ENCODE results near the gene HIF1A.
"Not testable (repeated sequence)": the region's sequence is repeated elsewhere in the genome, so short reads cannot be mapped to it uniquely, and the experiment has no call there.

Gene HIF1A

GRCh38 chr14:61708693-61709092 lies 13.4 kb downstream of the HIF1A start:
- not testable (repeated sequence) for DNase-seq (ENCODE audit: low read depth)

- DNase-seq (ENCODE audit: low read depth): no peak
These were observed 15.8 kb downstream of the HIF1A start for GRCh38 chr14:61710853-61711817.

- DNase-seq (ENCODE audit: low read depth): no peak
These were observed 16.8 kb downstream of the HIF1A start for GRCh38 chr14:61712137-61712536.

- DNase-seq (ENCODE audit: low read depth): no peak
These were observed 18.6 kb downstream of the HIF1A start for GRCh38 chr14:61713724-61714437.

- no peak for DNase-seq (ENCODE audit: low read depth)
These were observed 21.6 kb downstream of the HIF1A start for GRCh38 chr14:61716956-61717355.

- no peak for DNase-seq (ENCODE audit: low read depth)
These were observed 22.7 kb downstream of the HIF1A start for GRCh38 chr14:61718039-61718438.

GRCh38 chr14:61719344-61720293 lies 24.3 kb downstream of the HIF1A start:
- no peak for DNase-seq (ENCODE audit: low read depth)

- no peak for DNase-seq (ENCODE audit: low read depth)
These were observed 25.0 kb downstream of the HIF1A start for GRCh38 chr14:61720294-61720661.

GRCh38 chr14:61720741-61721140 lies 25.4 kb downstream of the HIF1A start:
- DNase-seq (ENCODE audit: low read depth): no peak

GRCh38 chr14:61724133-61724532 lies 28.8 kb downstream of the HIF1A start:
- DNase-seq (ENCODE audit: low read depth): no peak

- no peak for DNase-seq (ENCODE audit: low read depth)
These were observed 31.7 kb downstream of the HIF1A start for GRCh38 chr14:61726778-61727658.

GRCh38 chr14:61730756-61731373 lies 35.6 kb downstream of the HIF1A start:
- no peak for DNase-seq (ENCODE audit: low read depth)

GRCh38 chr14:61733972-61734371 lies 38.7 kb downstream of the HIF1A start:
- no peak for DNase-seq (ENCODE audit: low read depth)

- DNase-seq (ENCODE audit: low read depth): no peak
These were observed 41.4 kb downstream of the HIF1A start for GRCh38 chr14:61736751-61737150.

- DNase-seq (ENCODE audit: low read depth): no peak
These were observed 42.6 kb downstream of the HIF1A start for GRCh38 chr14:61737915-61738314.

- DNase-seq (ENCODE audit: low read depth): no peak
These were observed 43.8 kb downstream of the HIF1A start for GRCh38 chr14:61739133-61739532.

GRCh38 chr14:61742371-61742770 lies 47.1 kb downstream of the HIF1A start:
- DNase-seq (ENCODE audit: low read depth): no peak

GRCh38 chr14:61744238-61744637 lies 48.9 kb downstream of the HIF1A start:
- no peak for DNase-seq (ENCODE audit: low read depth)

GRCh38 chr14:61746346-61746745 lies 51.0 kb downstream of the HIF1A start:
- not testable (repeated sequence) for DNase-seq (ENCODE audit: low read depth)

GRCh38 chr14:61746881-61747280 lies 51.6 kb downstream of the HIF1A start:
- no peak for DNase-seq (ENCODE audit: low read depth)

GRCh38 chr14:61747342-61747741 lies 52.0 kb downstream of the HIF1A start:
- DNase-seq (ENCODE audit: low read depth): no peak
